GM12875 (cell line): Measurements from ENCODE around the gene DOCK2.

Experiments
- H3K4me3 ChIP-seq: one replicate; pipeline ENCODE4 v1.5.1; 2011; ENCODE audit warnings: low read depth, low read length, control low read depth
- TF ChIP-seq, protein P1 (sequence below): IDR thresholded peaks from 2 replicates; pipeline ENCODE4 v1.5.1; 2011; ENCODE audit warnings: low read depth, mild to moderate bottlenecking, control low read depth, inconsistent platforms, low read length, moderate library complexity, borderline replicate concordance; ENCODE audit not compliant: insufficient read depth

DOCK2 gene

DNA sequence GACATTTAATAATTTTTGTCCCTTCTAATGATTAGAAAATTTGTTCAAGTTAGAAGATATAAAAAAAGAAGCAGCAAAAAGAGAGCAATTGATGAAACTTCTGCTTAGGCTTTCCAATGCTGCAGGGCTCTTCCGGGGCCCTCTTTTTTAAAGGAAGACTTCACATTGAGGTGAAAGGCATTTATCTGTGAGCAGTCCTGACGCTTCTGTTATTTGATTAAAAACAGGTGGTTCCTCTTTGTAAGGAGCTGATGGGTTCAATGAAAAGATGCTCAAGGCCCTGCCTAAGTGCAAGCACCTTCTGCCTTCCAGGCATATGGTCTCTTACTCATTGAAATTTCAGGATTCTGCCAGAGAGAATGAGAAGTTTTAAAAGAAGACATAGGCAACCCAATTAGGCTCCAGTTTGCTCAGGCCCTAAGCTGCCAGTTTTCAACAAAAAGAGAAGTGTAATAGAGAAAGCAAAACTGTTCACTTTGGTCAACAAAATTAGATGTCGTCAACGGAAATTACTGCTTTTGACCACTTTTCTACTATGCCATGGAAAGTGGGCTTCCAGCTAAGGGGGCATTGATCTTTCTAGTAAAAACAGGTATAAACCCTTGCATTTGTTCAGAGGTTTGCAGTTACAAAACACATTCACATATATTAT is 243.1 kb downstream of the DOCK2 start:
- H3K4me3 ChIP-seq = no peak overlapping the region
- TF ChIP-seq, protein P1, sequence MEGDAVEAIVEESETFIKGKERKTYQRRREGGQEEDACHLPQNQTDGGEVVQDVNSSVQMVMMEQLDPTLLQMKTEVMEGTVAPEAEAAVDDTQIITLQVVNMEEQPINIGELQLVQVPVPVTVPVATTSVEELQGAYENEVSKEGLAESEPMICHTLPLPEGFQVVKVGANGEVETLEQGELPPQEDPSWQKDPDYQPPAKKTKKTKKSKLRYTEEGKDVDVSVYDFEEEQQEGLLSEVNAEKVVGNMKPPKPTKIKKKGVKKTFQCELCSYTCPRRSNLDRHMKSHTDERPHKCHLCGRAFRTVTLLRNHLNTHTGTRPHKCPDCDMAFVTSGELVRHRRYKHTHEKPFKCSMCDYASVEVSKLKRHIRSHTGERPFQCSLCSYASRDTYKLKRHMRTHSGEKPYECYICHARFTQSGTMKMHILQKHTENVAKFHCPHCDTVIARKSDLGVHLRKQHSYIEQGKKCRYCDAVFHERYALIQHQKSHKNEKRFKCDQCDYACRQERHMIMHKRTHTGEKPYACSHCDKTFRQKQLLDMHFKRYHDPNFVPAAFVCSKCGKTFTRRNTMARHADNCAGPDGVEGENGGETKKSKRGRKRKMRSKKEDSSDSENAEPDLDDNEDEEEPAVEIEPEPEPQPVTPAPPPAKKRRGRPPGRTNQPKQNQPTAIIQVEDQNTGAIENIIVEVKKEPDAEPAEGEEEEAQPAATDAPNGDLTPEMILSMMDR = no peak

DNA sequence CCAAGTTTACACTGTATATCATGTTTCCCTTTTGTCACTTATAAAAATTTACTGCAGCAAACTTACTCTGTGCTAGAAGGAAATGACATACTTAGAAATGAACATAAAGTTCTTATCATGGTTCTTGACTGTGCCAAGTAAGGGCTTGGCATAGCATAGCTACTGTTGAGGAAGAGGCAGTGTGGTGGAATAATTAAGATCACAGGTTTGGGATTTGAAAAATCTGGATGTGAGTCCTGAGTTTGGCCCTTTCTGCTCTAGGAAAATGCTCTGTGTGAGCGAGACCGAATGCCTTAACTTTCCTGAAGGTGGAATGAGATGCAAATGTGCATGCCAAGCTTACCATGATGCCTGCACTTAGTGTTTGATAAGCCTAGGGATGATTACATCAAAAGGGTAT is 243.7 kb downstream of the DOCK2 start:
- TF ChIP-seq, protein P1 = no peak
- H3K4me3 ChIP-seq = no peak overlapping the region

DNA sequence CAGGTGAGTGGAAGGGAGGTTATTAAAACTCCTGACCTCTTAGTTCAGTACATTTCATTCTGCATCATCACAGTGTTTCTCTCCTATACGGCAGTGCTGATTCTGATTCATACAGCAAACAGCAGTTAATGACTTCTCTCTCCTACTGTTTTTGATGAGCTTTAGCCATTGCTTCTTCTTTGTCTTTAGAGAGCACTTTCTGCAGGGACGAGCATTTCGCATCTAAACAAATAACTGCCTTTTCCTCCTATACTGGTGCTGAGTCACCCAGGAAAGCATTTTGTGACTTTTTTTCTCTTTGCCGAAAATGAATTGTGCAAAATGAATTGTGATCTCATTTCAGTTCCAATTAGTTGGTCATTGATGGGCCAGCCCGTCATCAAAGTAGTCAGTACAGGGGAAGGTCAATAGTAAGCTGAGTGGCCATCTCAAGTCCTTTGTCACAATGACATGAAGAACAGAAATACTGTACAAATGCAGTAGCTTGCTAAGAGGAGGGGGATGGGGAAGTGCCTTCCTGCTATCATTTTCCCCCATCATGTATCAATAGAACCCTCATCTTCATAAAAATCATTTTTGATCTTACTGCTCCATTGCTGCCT is 244.7 kb downstream of the DOCK2 start:
- TF ChIP-seq, protein P1 = no peak
- no peak overlapping the region for H3K4me3 ChIP-seq

DNA sequence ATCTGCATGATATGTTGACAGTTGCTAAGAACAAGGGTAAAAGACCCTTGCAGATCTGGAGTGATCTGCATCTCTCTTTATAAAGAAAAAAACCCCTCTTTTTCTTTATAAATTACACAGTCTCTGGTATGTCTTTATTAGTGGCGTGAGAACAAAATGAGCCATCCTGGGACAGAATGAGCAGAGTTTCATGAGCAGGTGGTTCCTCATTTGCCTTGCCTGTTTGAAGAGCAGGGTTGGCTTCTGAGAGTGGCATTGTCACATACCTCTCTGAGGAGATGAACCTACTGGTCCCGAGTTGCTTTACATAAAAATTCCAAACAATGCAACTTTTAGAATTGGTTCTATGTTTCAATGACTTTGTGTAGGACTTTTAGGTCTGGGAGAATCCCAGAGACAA is 249.0 kb downstream of the DOCK2 start:
- H3K4me3 ChIP-seq = no peak overlapping the region
- TF ChIP-seq, protein P1 = no peak

DNA sequence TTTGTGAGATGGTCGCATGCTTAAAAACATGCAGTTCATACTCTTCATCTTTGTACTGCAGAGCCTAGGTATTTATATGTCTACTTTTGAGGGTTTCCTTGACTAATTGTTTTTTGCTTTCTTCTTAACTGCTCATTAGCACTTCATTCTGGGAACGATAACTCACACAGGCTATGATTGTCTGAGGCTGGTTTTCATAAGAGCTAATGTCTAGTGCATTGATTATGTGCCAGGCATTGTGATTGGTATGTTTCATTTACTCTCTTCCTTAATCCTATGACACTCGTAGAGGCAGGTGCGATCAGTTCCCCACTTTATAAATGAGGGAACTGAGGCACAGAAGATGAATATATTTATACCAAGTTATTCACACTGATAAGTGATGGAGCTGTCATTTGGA is 249.6 kb downstream of the DOCK2 start:
- TF ChIP-seq, protein P1 = no peak
- H3K4me3 ChIP-seq = no peak overlapping the region

DNA sequence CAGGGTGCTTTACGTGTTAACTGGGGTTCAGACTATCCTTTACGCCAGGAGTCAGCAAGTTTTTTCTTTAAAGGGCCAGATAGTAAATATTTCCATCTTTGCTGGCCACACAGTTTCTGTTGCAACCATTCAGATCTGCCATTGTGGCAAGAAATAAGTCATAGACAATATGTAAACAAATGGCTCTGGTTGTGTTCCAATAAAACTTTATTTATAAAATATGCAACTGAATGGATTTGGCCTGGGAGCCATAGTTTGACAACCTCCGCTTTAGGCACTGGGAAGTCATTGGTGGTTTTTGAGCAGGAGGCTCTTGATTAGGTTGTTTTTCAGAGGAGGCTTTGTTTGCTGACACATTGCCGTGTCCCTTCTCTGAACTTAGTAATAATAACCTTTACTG is 252.5 kb downstream of the DOCK2 start:
- TF ChIP-seq, protein P1 = no peak
- no peak overlapping the region for H3K4me3 ChIP-seq

DNA sequence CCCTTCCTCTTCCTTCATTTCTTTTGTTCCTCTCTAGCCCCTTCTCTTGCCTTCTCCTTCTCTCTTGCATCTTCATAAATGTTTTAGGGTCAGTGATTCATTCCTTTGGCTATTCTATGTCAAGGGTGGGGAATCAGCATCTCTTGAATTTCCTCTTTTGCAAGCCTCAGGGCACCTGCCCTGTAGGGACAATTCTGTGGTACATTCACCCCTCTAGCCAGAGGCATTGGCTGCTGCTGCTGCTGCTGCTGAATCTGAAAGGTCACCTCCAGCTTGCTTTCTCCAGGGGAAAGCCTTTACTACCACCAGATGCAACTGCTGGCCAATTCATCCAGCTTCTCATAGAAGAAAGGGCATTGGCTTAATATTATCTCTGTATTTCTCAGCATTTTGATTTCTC is 255.9 kb downstream of the DOCK2 start:
- TF ChIP-seq, protein P1 = no peak
- no peak overlapping the region for H3K4me3 ChIP-seq
